Upper lobe of left lung (tissue), 4 donors: ENCODE results near the gene PHKB.

Experiments used
- CTCF ChIP-seq, 6 experiments: fragments of 450-650 bp in 4 of 6; fragments of 200-600 bp in 2 of 6; sonication (generic) in 2 of 6; IDR thresholded peaks; one replicate each; pipeline ENCODE4 v1.5.1; 2016 to 2019; ENCODE audit warnings: antibody characterized with exemption in 6 of 6
- POLR2A ChIP-seq, 4 donors: fragments of 450-650 bp; IDR thresholded peaks; one replicate each; pipeline ENCODE4 v1.5.1; 2016 to 2017; ENCODE audit warnings: antibody characterized with exemption in 4 of 4, mild to moderate bottlenecking in 2 of 4

GRCh38 chr16:47578033-47578432 is 116.9 kb downstream of the PHKB start:
- no peak for TF ChIP-seq POLR2A (IDR thresholded peaks at IDR 0.05)
- no peak for TF ChIP-seq CTCF (IDR thresholded peaks at IDR 0.05)
